SIG-M5 treated with dmso at 0.1 percent for 504 hours (cell line): ENCODE results near the gene LRRC42.

Source experiments
- DNase-seq: peaks from one replicate; lab custom pipeline; 2025; ENCODE audit not compliant: unreplicated experiment; lab: John Stamatoyannopoulos, UW

The LRRC42 gene

GRCh38 chr1:53942127-53942957, 3.8 kb upstream of the LRRC42 start:
- no peak for DNase-seq

GRCh38 chr1:53943090-53943489, 3.1 kb upstream of the LRRC42 start:
- DNase-seq = no peak

- DNase-seq = no peak
Observed at GRCh38 chr1:53943490-53944043, 2.6 kb upstream of the LRRC42 start.

- no peak for DNase-seq
Observed at GRCh38 chr1:53944469-53945182, 1.5 kb upstream of the LRRC42 start.

GRCh38 chr1:53945183-53945432, 1.0 kb upstream of the LRRC42 start:
- DNase-seq = no peak

GRCh38 chr1:53945433-53946251, 508 bp upstream of the LRRC42 start, which contains the start of gene IFT25:
Gene IFT25, minus strand, starts transcription at chr1:53945699. Its CDS starts 5,617 bp downstream, at chr1:53940082.
- DNase-seq = peak; percentile 83

GRCh38 chr1:53947172-53947907, 1.2 kb downstream of the LRRC42 start:
- DNase-seq = no peak

GRCh38 chr1:53948291-53948690, 2.1 kb downstream of the LRRC42 start:
- DNase-seq = no peak

GRCh38 chr1:53949023-53949990, 3.2 kb downstream of the LRRC42 start:
- DNase-seq = peak; percentile 27

GRCh38 chr1:53951697-53952096, 5.5 kb downstream of the LRRC42 start:
- DNase-seq = no peak

- DNase-seq = no peak
Observed at GRCh38 chr1:53954128-53954527, 8.0 kb downstream of the LRRC42 start.

- DNase-seq = peak; percentile 30
Observed at GRCh38 chr1:53956308-53957168, 10.4 kb downstream of the LRRC42 start.

- DNase-seq = no peak
Observed at GRCh38 chr1:53957194-53957818, 11.2 kb downstream of the LRRC42 start.

- peak; percentile 45 for DNase-seq
Observed at GRCh38 chr1:53959664-53960250, 13.6 kb downstream of the LRRC42 start.

- DNase-seq = no peak
Observed at GRCh38 chr1:53962395-53962794, 16.2 kb downstream of the LRRC42 start.

- no peak for DNase-seq
Observed at GRCh38 chr1:53963460-53963859, 17.3 kb downstream of the LRRC42 start.

GRCh38 chr1:53964109-53964508, 18.0 kb downstream of the LRRC42 start:
- DNase-seq = no peak

- no peak for DNase-seq
Observed at GRCh38 chr1:53966794-53967193, 20.6 kb downstream of the LRRC42 start.
